ENCODE measurements around the gene VWC2L. TPM values are rescaled to one million over a fixed set of nuclear protein-coding genes. Genes with fewer than 3 reads are reported as not detected.

Gene VWC2L
- total and polyA plus RNA-seq, 2 of the 4 experiments (the other 2 are of a cell fraction) = not detected

DNA sequence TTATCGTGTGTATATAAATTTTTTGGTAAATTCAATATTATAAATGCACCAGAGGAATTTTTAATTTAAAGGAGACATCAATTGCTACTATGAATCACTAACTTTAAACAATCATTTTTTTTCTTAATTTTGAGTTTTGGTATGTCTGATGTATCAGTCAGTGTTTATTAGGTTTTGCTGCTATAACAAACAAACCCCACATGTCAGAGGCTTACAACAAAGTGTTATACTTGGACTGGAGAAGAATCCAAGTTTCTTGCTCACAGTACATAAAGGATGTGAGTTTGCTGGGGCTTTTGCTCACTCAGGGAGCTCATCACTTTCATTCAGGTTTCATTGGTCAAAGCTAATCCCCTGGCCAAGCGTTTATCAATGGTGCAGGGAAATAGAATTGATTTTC, 81.8 kb downstream of the VWC2L start:
- H3K18ac ChIP-seq (ENCODE audit: low read depth, low read length) = no peak overlapping the region
- no peak overlapping the region for H3K14ac ChIP-seq (replicated peaks; ENCODE audit: low read depth, low read length)
- WGBS, 2 experiments (ENCODE audit: extremely low coverage in 2 of 2, insufficient read length in 1 of 2) = no CpG with 5 or more reads among the region's 2 CpGs
- H3K79me1 ChIP-seq (ENCODE audit: low read depth in 1 of 2, low read length in 2 of 2) = no peaks in the 10 kb centered on the region
- ChIA-PET CTCF (interaction anchor here (1.3 to 1.5 kb wide), 2 partner anchors 8 to 10 kb away, joined by 3 to 4 read pairs; no protein-coding TSS in a partner anchor), POLR2A (ENCODE audit: unreplicated experiment) (no interaction called here)
- H3K36me3 ChIP-seq (ENCODE audit: control insufficient read depth, insufficient read depth, low read length) = no peaks in the 10 kb centered on the region
- no peak overlapping the region for H3K4me3 ChIP-seq (ENCODE audit: insufficient read depth, low read depth, low read length)
- BruUV-seq (replicated peaks) = no TSS peak
- H3K9me3 ChIP-seq (ENCODE audit: control insufficient read depth, insufficient read depth, low read length) = peaks cover 2% of the 10 kb centered on the region; the same call in 1 of the 2 replicates
- no peak overlapping the region for H3K23ac ChIP-seq (ENCODE audit: low read depth, low read length)
- H3K4me1 ChIP-seq (ENCODE audit: control insufficient read depth, insufficient read depth, low read length) = no peaks in the 10 kb centered on the region
- H2AFZ ChIP-seq (replicated peaks; ENCODE audit: low read length, poor library complexity) = no peak overlapping the region
- H4K5ac ChIP-seq (ENCODE audit: low read depth, low read length) = no peak overlapping the region
- intact Hi-C loops (cut with micrococcal nuclease) (no loop called here), in situ Hi-C loops (cut with MboI; ENCODE audit: low sequenced_read_pairs) (no loop called here), dilution Hi-C loops (cut with HindIII; ENCODE audit: low sequenced_read_pairs, unreplicated experiment) (no loop called here)
- H4K8ac ChIP-seq (ENCODE audit: low read depth in 2 of 2, low read length in 2 of 2) = no peak overlapping the region
- H2BK120ac ChIP-seq (ENCODE audit: low read depth, low read length) = no peak overlapping the region
- H3K27ac ChIP-seq (ENCODE audit: insufficient read depth, low read length) = no peak overlapping the region
- H2BK20ac ChIP-seq (ENCODE audit: low read depth, low read length) = no peak overlapping the region
- no peak overlapping the region for H4K91ac ChIP-seq (ENCODE audit: insufficient read depth, low read depth, low read length)
- no peak overlapping the region for H3K4me2 ChIP-seq (ENCODE audit: low read depth, low read length)
- H2AK9ac ChIP-seq (replicated peaks; ENCODE audit: low read depth, low read length, poor library complexity) = no peak overlapping the region
- H4K20me1 ChIP-seq (ENCODE audit: insufficient read depth, low read length) = no peaks in the 10 kb centered on the region
- no peak overlapping the region for H3K4ac ChIP-seq (ENCODE audit: low read depth, low read length)
- no peak overlapping the region for H2BK15ac ChIP-seq (ENCODE audit: low read depth, low read length)
- H2BK5ac ChIP-seq (ENCODE audit: low read depth, low read length, poor library complexity, severe bottlenecking) = no peak overlapping the region
- no peaks in the 10 kb centered on the region for H3K9me1 ChIP-seq (ENCODE audit: insufficient read depth, low read length)
- H3K56ac ChIP-seq (ENCODE audit: extremely low read depth, insufficient read depth, low read length) = no peak overlapping the region
- H3K27me3 ChIP-seq (ENCODE audit: control insufficient read depth, insufficient read depth, low read length) = no peaks in the 10 kb centered on the region
- ATAC-seq (ENCODE audit: low read depth) (no peak), DNase-seq (no peak)
- H2AK5ac ChIP-seq (ENCODE audit: low read depth, low read length) = no peak overlapping the region
- no peak overlapping the region for H3K9ac ChIP-seq (ENCODE audit: low read depth, low read length)
- TF ChIP-seq RFX5 (IDR thresholded peaks at IDR 0.05; ENCODE audit: low read depth, low read length) (no peak), MXI1 (IDR thresholded peaks at IDR 0.05; ENCODE audit: borderline replicate concordance, low read depth, low read length) (no peak)

Measured in IMR-90 (cell line).